Hematopoietic multipotent progenitor cell treated with erythropoietin and hydrocortisone succinate and interleukin-3 and kit ligand, for 15 days (in vitro differentiated cells): ENCODE measurements around the gene RABAC1.
"Not testable (repeated sequence)": the region's sequence is repeated elsewhere in the genome, so short reads cannot be mapped to it uniquely, and the experiment has no call there.

Experiments used
- DNase-seq: peaks from one replicate; pipeline ENCODE4 v3.0.0-alpha.2; 2015; ENCODE audit warnings: low spot score

The RABAC1 gene

GRCh38 chr19:41915776-41916414, 43.2 kb downstream of the RABAC1 start:
- DNase-seq: no peak

- DNase-seq: no peak
Measured at GRCh38 chr19:41915021-41915775, 43.9 kb downstream of the RABAC1 start.

- not testable (repeated sequence) for DNase-seq
Measured at GRCh38 chr19:41914424-41914834, 44.7 kb downstream of the RABAC1 start.

GRCh38 chr19:41913538-41914423, 45.3 kb downstream of the RABAC1 start:
- no peak for DNase-seq

GRCh38 chr19:41912899-41913537, 46.1 kb downstream of the RABAC1 start:
- no peak for DNase-seq

- DNase-seq: no peak
Measured at GRCh38 chr19:41911889-41912731, 47.0 kb downstream of the RABAC1 start.

- DNase-seq: no peak
Measured at GRCh38 chr19:41910992-41911888, 47.9 kb downstream of the RABAC1 start.

- DNase-seq: no peak
Measured at GRCh38 chr19:41910240-41910991, 48.7 kb downstream of the RABAC1 start.

GRCh38 chr19:41909706-41910105, 49.4 kb downstream of the RABAC1 start:
- no peak for DNase-seq

GRCh38 chr19:41908724-41909464, 50.2 kb downstream of the RABAC1 start:
- no peak for DNase-seq

GRCh38 chr19:41907994-41908615, 51.0 kb downstream of the RABAC1 start:
- DNase-seq: no peak

GRCh38 chr19:41906916-41907680, 52.0 kb downstream of the RABAC1 start:
- DNase-seq: no peak
